Measurements from ENCODE around the gene BPIFB2.
"Not testable (repeated sequence)": the region's sequence is repeated elsewhere in the genome, so short reads cannot be mapped to it uniquely, and the experiment has no call there.

The BPIFB2 gene

GRCh38 chr20:33042983-33043730 lies 35.7 kb downstream of the BPIFB2 start:
- DNase-seq: no peak

- no peak for DNase-seq
Measured at GRCh38 chr20:33043731-33044181, 36.3 kb downstream of the BPIFB2 start.

GRCh38 chr20:33045129-33045721 lies 37.7 kb downstream of the BPIFB2 start:
- not testable (repeated sequence) for DNase-seq

GRCh38 chr20:33046412-33046811 lies 38.9 kb downstream of the BPIFB2 start:
- DNase-seq: no peak

- no peak for DNase-seq
Measured at GRCh38 chr20:33051333-33051732, 43.8 kb downstream of the BPIFB2 start.

GRCh38 chr20:33053291-33054106 lies 46.0 kb downstream of the BPIFB2 start, which contains the start of gene BPIFB3:
TSS of gene BPIFB3 (plus strand) at chr20:33053903. CDS start at chr20:33055436, 1,533 bp downstream.
- no peak for DNase-seq

- no peak for DNase-seq
Measured at GRCh38 chr20:33054381-33054780, 46.9 kb downstream of the BPIFB2 start.

GRCh38 chr20:33054791-33055190 lies 47.3 kb downstream of the BPIFB2 start:
- no peak for DNase-seq

- no peak for DNase-seq
Measured at GRCh38 chr20:33059136-33059535, 51.6 kb downstream of the BPIFB2 start.

GRCh38 chr20:33059741-33060390 lies 52.4 kb downstream of the BPIFB2 start:
- DNase-seq: no peak

GRCh38 chr20:33061658-33062028 lies 54.1 kb downstream of the BPIFB2 start:
- DNase-seq: no peak

GRCh38 chr20:33062105-33062824 lies 54.8 kb downstream of the BPIFB2 start:
- no peak for DNase-seq

- no peak for DNase-seq
Measured at GRCh38 chr20:33062825-33063149, 55.3 kb downstream of the BPIFB2 start.

GRCh38 chr20:33063271-33063670 lies 55.8 kb downstream of the BPIFB2 start:
- no peak for DNase-seq

GRCh38 chr20:33064572-33065287 lies 57.2 kb downstream of the BPIFB2 start:
- DNase-seq: no peak

- DNase-seq: no peak
Measured at GRCh38 chr20:33065785-33066184, 58.3 kb downstream of the BPIFB2 start.

- no peak for DNase-seq
Measured at GRCh38 chr20:33067806-33068205, 60.3 kb downstream of the BPIFB2 start.

GRCh38 chr20:33068251-33068939 lies 60.9 kb downstream of the BPIFB2 start:
- DNase-seq: no peak

GRCh38 chr20:33069673-33070072 lies 62.2 kb downstream of the BPIFB2 start:
- no peak for DNase-seq

- DNase-seq: no peak
Measured at GRCh38 chr20:33070111-33071053, 62.9 kb downstream of the BPIFB2 start.

Data from inflammatory macrophage treated with lipopolysaccharide for 4 hours (primary cell).